A549 (cell line): ENCODE measurements around the gene SPATA4. TPM values are rescaled to one million over a fixed set of nuclear protein-coding genes. Genes with fewer than 3 reads are reported as not detected.
A peak's percentile ranks its signal among the peaks of the same experiment; 100 is the strongest.

Experiments
- ATAC-seq, 2 experiments: fragments of 200-7000 bp in 1 of 2; fragments of >200 bp in 1 of 2; cut with Nextera tagmentation in 1 of 2; cut with Tn5 transposase in 1 of 2; 3 replicates each; pipeline versions ENCODE4 v1.8.0 to v1.9.1; 2018 to 2020; ENCODE audit warnings: mild to moderate bottlenecking in 1 of 2, moderate library complexity in 1 of 2
- CTCF ChIA-PET: fragments of 300-600 bp; sonication (Branson Sonifier 250); formaldehyde crosslinking; extraction: SDS; loops from one replicate; lab custom pipeline; 2021; ENCODE audit warnings: antibody characterized with exemption, inconsistent platforms; lab: Yijun Ruan, JAX
- POLR2A ChIA-PET: fragments of 350-600 bp; formaldehyde crosslinking; extraction: SDS; loops from one replicate; lab custom pipeline; 2021; ENCODE audit warnings: antibody characterized with exemption, inconsistent platforms; lab: Yijun Ruan, JAX
- DNase-seq, 2 experiments: peaks; one replicate each; pipeline versions ENCODE4 v3.0.0 to v3.0.0-alpha.2; 2011 to 2016; ENCODE audit warnings: low read depth in 1 of 2, low spot score in 1 of 2
- FAIRE-seq: peaks from 2 replicates; lab custom pipeline; 2011; peaks lifted over from hg19 to GRCh38; lab: Jason Lieb, UNC
- H3K27ac ChIP-seq, 2 experiments: fragments of >200 bp; sonication (Bioruptor Twin); formaldehyde crosslinking; 3 replicates each; pipeline ENCODE4 v1.5.1; 2016 to 2017
- H3K4me1 ChIP-seq: fragments of >200 bp; sonication (Bioruptor Twin); formaldehyde crosslinking; 3 replicates; pipeline ENCODE4 v1.6.1; 2016
- H3K4me2 ChIP-seq: fragments of >200 bp; sonication (Bioruptor Twin); formaldehyde crosslinking; 3 replicates; pipeline ENCODE4 v1.6.1; 2016
- H3K4me3 ChIP-seq: fragments of >200 bp; sonication (Bioruptor Twin); formaldehyde crosslinking; 3 replicates; pipeline ENCODE4 v1.5.1; 2016
- H3K9me3 ChIP-seq: fragments of >200 bp; sonication (Bioruptor Twin); formaldehyde crosslinking; 3 replicates; pipeline ENCODE4 v1.6.1; 2016
- CHD2 ChIP-seq: fragments of 150-350 bp; IDR thresholded peaks from 2 replicates; pipeline ENCODE4 v1.6.1; 2014; ENCODE audit warnings: low read length; ENCODE audit not compliant: partially characterized antibody
- CHD4 ChIP-seq: fragments of 200-600 bp; sonication (generic); IDR thresholded peaks from 2 replicates; pipeline ENCODE4 v1.6.1; 2016; ENCODE audit warnings: antibody characterized with exemption, mild to moderate bottlenecking, borderline replicate concordance
- E2F6 ChIP-seq: IDR thresholded peaks from 2 replicates; pipeline ENCODE4 v1.6.1; 2012; ENCODE audit warnings: low read depth, borderline replicate concordance
- EHMT2 ChIP-seq: fragments of 200-600 bp; sonication (generic); IDR thresholded peaks from 2 replicates; pipeline ENCODE4 v1.6.1; 2016; ENCODE audit warnings: antibody characterized with exemption, low read depth, mild to moderate bottlenecking, moderate library complexity
- EP300 ChIP-seq, 2 experiments: fragments of >200 bp; sonication (Bioruptor Twin); formaldehyde crosslinking; IDR thresholded peaks; 2 replicates in 1 of 2; 3 replicates in 1 of 2; pipeline ENCODE4 v1.6.1; 2016 to 2017
- FOSL2 ChIP-seq, 2 experiments: fragments of 450-650 bp in 1 of 2; fragments of >200 bp in 1 of 2; sonication (Bioruptor Twin) in 1 of 2; formaldehyde crosslinking; IDR thresholded peaks; 2 replicates each; pipeline versions ENCODE4 v1.5.0 to v1.6.1; 2016 to 2020; ENCODE audit warnings: mild to moderate bottlenecking in 1 of 2, moderate library complexity in 1 of 2
- HMGXB4 ChIP-seq: fragments of 250-450 bp; sonication (Bioruptor Pico); IDR thresholded peaks from 2 replicates; pipeline ENCODE4 v1.5.0; 2021; ENCODE audit warnings: mild to moderate bottlenecking, moderate library complexity, borderline replicate concordance
- JUN ChIP-seq, 2 experiments: fragments of >200 bp; sonication (Bioruptor Twin); formaldehyde crosslinking; IDR thresholded peaks; 2 replicates in 1 of 2; 3 replicates in 1 of 2; pipeline ENCODE4 v1.6.1; 2016 to 2017
- JUNB ChIP-seq: fragments of >200 bp; sonication (Bioruptor Twin); formaldehyde crosslinking; IDR thresholded peaks from 2 replicates; pipeline ENCODE4 v1.6.1; 2016
- KDM1A ChIP-seq: fragments of 200-600 bp; sonication (generic); IDR thresholded peaks from 2 replicates; pipeline ENCODE4 v1.6.1; 2016; ENCODE audit warnings: low read depth, mild to moderate bottlenecking
- MAZ ChIP-seq: fragments of 150-350 bp; IDR thresholded peaks from 2 replicates; pipeline ENCODE4 v1.6.1; 2014; ENCODE audit warnings: antibody characterized with exemption, low read depth, low read length, borderline replicate concordance
- MYC ChIP-seq: IDR thresholded peaks from 2 replicates; pipeline ENCODE4 v1.6.1; 2012; ENCODE audit warnings: mild to moderate bottlenecking, inconsistent platforms, low read length, improper control_type of control experiment, borderline replicate concordance
- NFE2L2 ChIP-seq: fragments of 150-350 bp; conservative IDR thresholded peaks from 2 replicates; pipeline ENCODE4 v1.6.1; 2014; ENCODE audit warnings: low read length
- PBX3 ChIP-seq: IDR thresholded peaks from 2 replicates; pipeline ENCODE4 v1.6.1; 2012
- PHF8 ChIP-seq: fragments of 200-600 bp; sonication (generic); IDR thresholded peaks from 2 replicates; pipeline ENCODE4 v1.6.1; 2016; ENCODE audit warnings: low read depth, mild to moderate bottlenecking, antibody characterized with exemption, moderate library complexity, borderline replicate concordance
- POLR2A ChIP-seq: IDR thresholded peaks from 2 replicates; pipeline ENCODE4 v1.6.1; 2012; ENCODE audit warnings: mild to moderate bottlenecking, low read length
- RCOR1 ChIP-seq: fragments of 150-350 bp; IDR thresholded peaks from 2 replicates; pipeline ENCODE4 v1.6.1; 2014; ENCODE audit warnings: antibody characterized with exemption, low read length, low read depth
- RNF2 ChIP-seq: fragments of 200-600 bp; sonication (generic); IDR thresholded peaks from 2 replicates; pipeline ENCODE4 v1.6.1; 2016; ENCODE audit warnings: low read depth, mild to moderate bottlenecking, antibody characterized with exemption, moderate library complexity, borderline replicate concordance
- SMC3 ChIP-seq: fragments of >200 bp; sonication (Bioruptor Twin); formaldehyde crosslinking; IDR thresholded peaks from 3 replicates; pipeline ENCODE4 v1.6.1; 2018; ENCODE audit warnings: inconsistent platforms
- TP53 ChIP-seq: fragments of 250-450 bp; sonication (Bioruptor Pico); IDR thresholded peaks from 2 replicates; pipeline ENCODE4 v1.5.0; 2021; ENCODE audit warnings: mild to moderate bottlenecking, moderate library complexity
- USF2 ChIP-seq: fragments of 450-650 bp; IDR thresholded peaks from 2 replicates; pipeline ENCODE4 v1.6.1; 2014; ENCODE audit warnings: antibody characterized with exemption
- ZFP36 ChIP-seq: fragments of 450-650 bp; IDR thresholded peaks from 2 replicates; pipeline ENCODE4 v1.6.1; 2014; ENCODE audit warnings: borderline replicate concordance; ENCODE audit not compliant: partially characterized antibody
- WGBS: methylation state at CpG from one replicate; pipeline ENCODE4 v1.1.6; 2017; ENCODE audit errors: missing lambda C conversion rate; 5-methylcytosine and 5-hydroxymethylcytosine counted together
- polyA plus RNA-seq, 4 experiments: library from polyadenylated mRNA; depleted of rRNA in 3 of 4; stranded (reverse); fragments of >200 nt; fragmentation: RNase III in 1 of 4; extraction: RNeasy Plus Mini Kit Qiagen cat#74134 plus additional on column Dnase treatment in 1 of 4; gene quantifications; 2 replicates in 3 of 4; 3 replicates in 1 of 4; pipeline ENCODE4 v1.2.3, GENCODE V29; 2011 to 2017

The SPATA4 gene
- polyA plus RNA-seq, 2 of the 4 experiments (the other 2 are of a cell fraction) = 0.21 to 0.26 TPM

- no peak overlapping the region for H3K27ac ChIP-seq
- H3K9me3 ChIP-seq = no peaks in the 10 kb centered on the region
- ChIA-PET POLR2A (no interaction called here), CTCF (no interaction called here)
- H3K4me1 ChIP-seq = no peaks in the 10 kb centered on the region
- 53% methylated on average over 4 of the region's 4 CpGs for WGBS
- H3K4me3 ChIP-seq = no peak overlapping the region
- TF ChIP-seq PHF8 = no peak
- TF ChIP-seq MAZ = no peak
- TF ChIP-seq NFE2L2 = no peak
- TF ChIP-seq EHMT2 = no peak
- no peak for TF ChIP-seq JUN (IDR thresholded peaks at IDR 0.05)
- no peak for TF ChIP-seq RCOR1
- TF ChIP-seq KDM1A = no peak
- TF ChIP-seq POLR2A = no peak
- TF ChIP-seq PBX3 = no peak
- TF ChIP-seq SMC3 = no peak
- TF ChIP-seq EP300 (IDR thresholded peaks at IDR 0.05) = no peak
- no peak for TF ChIP-seq CHD2
- ATAC-seq = no peak
- no peak for FAIRE-seq
- no peak overlapping the region for H3K4me2 ChIP-seq
- no peak for DNase-seq
Measured at GRCh38 chr4:176205299-176205698, 9.9 kb upstream of the SPATA4 start.

- H3K9me3 ChIP-seq = no peaks in the 10 kb centered on the region
- WGBS = 67% methylated on average over 8 of the region's 8 CpGs
- CTCF ChIA-PET = no interaction called here
- ATAC-seq = no peak
- no peak overlapping the region for H3K4me3 ChIP-seq
- TF ChIP-seq MYC (no peak), CHD2 (no peak)
- TF ChIP-seq, all 56 proteins: peak for 0
- Histone ChIP-seq H3K4me1 (peaks cover 4% of the 10 kb centered on the region; the same call in 2 of the 3 replicates), H3K27ac (no peak overlapping the region), H3K4me2 (no peak overlapping the region)
- no peak for FAIRE-seq
- POLR2A ChIA-PET = no interaction called here
- no peak for DNase-seq
Measured at GRCh38 chr4:176198316-176198903, 3.0 kb upstream of the SPATA4 start.

- POLR2A ChIA-PET = no interaction called here
- Histone ChIP-seq H3K4me2 (peak overlapping the region; percentile 21), H3K4me3 (no peak overlapping the region), H3K9me3 (no peaks in the 10 kb centered on the region)
- 28% methylated on average over 3 of the region's 3 CpGs for WGBS
- FAIRE-seq = no peak
- TF ChIP-seq TP53 (CRISPR knock-in tag) = no peak
- no peak for TF ChIP-seq JUNB
- TF ChIP-seq, all 56 proteins: peak for 0
- Histone ChIP-seq H3K27ac (peak overlapping the region in 1 of 2 experiments; percentile 19; a peak in 1 of 6 replicates), H3K4me1 (peaks cover 7% of the 10 kb centered on the region; the same call in 2 of the 3 replicates)
- ATAC-seq (peak; percentile 63 to 64; a peak in 5 of 6 replicates), DNase-seq (peak in 1 of 2 experiments; percentile 20)
- CTCF ChIA-PET = no interaction called here
Measured at GRCh38 chr4:176193938-176194337, 1.4 kb downstream of the SPATA4 start.

- Histone ChIP-seq H3K4me1 (peaks cover 7% of the 10 kb centered on the region; the same call in 2 of the 3 replicates), H3K4me3 (no peak overlapping the region), H3K27ac (no peak overlapping the region; a peak in 1 of 6 replicates), H3K4me2 (peak overlapping the region; percentile 21; the same call in 1 of the 3 replicates), H3K9me3 (no peaks in the 10 kb centered on the region)
- 32% methylated on average over 4 of the region's 4 CpGs for WGBS
- FAIRE-seq (no peak), ATAC-seq (no peak), DNase-seq (no peak)
- CTCF ChIA-PET = interaction anchor here (0.5 kb wide), 1 partner anchor 52 kb away, joined by 3 read pairs; no protein-coding TSS in a partner anchor
- POLR2A ChIA-PET = no interaction called here
- no peak for TF ChIP-seq ZFP36
- no peak for TF ChIP-seq RNF2
- no peak for TF ChIP-seq E2F6
- no peak for TF ChIP-seq KDM1A
- TF ChIP-seq TP53 (CRISPR knock-in tag) = no peak
- no peak for TF ChIP-seq POLR2A
- TF ChIP-seq HMGXB4 (CRISPR knock-in tag) = no peak
- no peak for TF ChIP-seq FOSL2 (IDR thresholded peaks at IDR 0.05)
- TF ChIP-seq FOSL2 (CRISPR knock-in tag; IDR thresholded peaks at IDR 0.05) = no peak
- no peak for TF ChIP-seq USF2
- no peak for TF ChIP-seq CHD4
Measured at GRCh38 chr4:176193126-176193525, 2.3 kb downstream of the SPATA4 start.
